ENCODE data around the gene CFAP61. TPM values are rescaled to one million over a fixed set of nuclear protein-coding genes. Genes with fewer than 3 reads are reported as not detected.

The CFAP61 gene
- total and polyA plus RNA-seq, 9 of the 15 experiments (the other 6 are each of a cell fraction or from before 2014, with no cell fraction given) = 0.11 TPM; not detected in 8

DNA sequence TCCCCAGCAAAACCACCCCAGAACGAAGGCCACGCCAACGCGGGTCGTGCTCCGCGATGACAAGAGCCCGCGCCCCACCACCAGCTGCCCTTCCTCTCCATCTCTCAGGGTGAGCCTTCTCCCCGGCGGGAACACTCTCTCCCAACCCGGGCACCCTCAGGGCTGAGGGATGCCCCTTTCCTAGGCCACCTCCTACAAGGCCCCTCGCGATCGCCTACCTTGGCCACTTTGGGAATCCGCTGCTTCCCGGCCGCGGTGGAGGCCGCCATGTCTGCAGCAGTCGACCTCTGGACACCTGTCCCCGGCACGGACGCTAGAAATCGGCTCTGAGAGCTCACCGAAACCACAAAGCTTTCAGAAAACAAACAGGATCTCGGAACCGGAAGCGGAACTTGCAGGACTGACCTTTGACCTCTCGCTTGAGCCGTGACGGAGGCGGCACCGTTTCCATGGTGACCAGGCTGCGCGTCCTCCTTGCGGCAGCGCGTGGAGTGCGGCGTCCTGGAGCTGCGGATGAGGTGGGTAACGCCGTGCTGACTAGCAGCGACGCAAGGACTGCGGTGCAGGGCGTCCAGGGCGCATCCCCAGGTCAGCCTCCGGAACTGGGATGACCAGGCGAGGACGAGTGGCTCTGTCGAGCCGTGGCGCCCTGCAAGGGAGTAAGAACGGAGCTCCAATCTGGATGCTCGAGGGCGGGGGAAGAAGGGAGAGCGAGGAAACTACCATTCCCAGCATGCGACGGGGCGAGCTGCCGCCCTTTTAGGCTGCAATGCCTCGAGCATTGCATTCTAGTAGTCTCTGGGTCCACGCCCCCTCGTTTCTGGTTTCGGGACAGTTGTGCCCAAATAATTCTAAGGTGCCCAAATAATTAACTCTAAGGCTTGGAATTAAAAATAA lies at the start of gene CFAP61, which contains the start of gene CRNKL1 (continued):
- TF ChIP-seq, protein P1, sequence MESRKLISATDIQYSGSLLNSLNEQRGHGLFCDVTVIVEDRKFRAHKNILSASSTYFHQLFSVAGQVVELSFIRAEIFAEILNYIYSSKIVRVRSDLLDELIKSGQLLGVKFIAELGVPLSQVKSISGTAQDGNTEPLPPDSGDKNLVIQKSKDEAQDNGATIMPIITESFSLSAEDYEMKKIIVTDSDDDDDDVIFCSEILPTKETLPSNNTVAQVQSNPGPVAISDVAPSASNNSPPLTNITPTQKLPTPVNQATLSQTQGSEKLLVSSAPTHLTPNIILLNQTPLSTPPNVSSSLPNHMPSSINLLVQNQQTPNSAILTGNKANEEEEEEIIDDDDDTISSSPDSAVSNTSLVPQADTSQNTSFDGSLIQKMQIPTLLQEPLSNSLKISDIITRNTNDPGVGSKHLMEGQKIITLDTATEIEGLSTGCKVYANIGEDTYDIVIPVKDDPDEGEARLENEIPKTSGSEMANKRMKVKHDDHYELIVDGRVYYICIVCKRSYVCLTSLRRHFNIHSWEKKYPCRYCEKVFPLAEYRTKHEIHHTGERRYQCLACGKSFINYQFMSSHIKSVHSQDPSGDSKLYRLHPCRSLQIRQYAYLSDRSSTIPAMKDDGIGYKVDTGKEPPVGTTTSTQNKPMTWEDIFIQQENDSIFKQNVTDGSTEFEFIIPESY (CRISPR knock-in tag; IDR thresholded peaks at IDR 0.05) = no peak
- TF ChIP-seq NELFE (IDR thresholded peaks at IDR 0.05; ENCODE audit: insufficient read depth, insufficient read length) (no peak), ZNF184 (CRISPR knock-in tag; IDR thresholded peaks at IDR 0.05) (no peak), NR2C1 (IDR thresholded peaks at IDR 0.05) (peak; percentile 97), NR2C1 (tag; IDR thresholded peaks at IDR 0.05) (peak; percentile 98), FOXJ3 (CRISPR knock-in tag; IDR thresholded peaks at IDR 0.05) (no peak), ZNF586 (CRISPR knock-in tag; conservative IDR thresholded peaks at IDR 0.05) (no peak), GTF2F1 (IDR thresholded peaks at IDR 0.05; ENCODE audit: low read depth, low read length) (no peak), ZBTB7A (IDR thresholded peaks at IDR 0.05; ENCODE audit: borderline replicate concordance, control insufficient read depth, low read depth, low read length) (no peak), ZNF239 (CRISPR knock-in tag; IDR thresholded peaks at IDR 0.05) (no peak)
- TF ChIP-seq, protein P2, sequence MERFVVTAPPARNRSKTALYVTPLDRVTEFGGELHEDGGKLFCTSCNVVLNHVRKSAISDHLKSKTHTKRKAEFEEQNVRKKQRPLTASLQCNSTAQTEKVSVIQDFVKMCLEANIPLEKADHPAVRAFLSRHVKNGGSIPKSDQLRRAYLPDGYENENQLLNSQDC (CRISPR knock-in tag; IDR thresholded peaks at IDR 0.05) = no peak
- TF ChIP-seq, protein P3, sequence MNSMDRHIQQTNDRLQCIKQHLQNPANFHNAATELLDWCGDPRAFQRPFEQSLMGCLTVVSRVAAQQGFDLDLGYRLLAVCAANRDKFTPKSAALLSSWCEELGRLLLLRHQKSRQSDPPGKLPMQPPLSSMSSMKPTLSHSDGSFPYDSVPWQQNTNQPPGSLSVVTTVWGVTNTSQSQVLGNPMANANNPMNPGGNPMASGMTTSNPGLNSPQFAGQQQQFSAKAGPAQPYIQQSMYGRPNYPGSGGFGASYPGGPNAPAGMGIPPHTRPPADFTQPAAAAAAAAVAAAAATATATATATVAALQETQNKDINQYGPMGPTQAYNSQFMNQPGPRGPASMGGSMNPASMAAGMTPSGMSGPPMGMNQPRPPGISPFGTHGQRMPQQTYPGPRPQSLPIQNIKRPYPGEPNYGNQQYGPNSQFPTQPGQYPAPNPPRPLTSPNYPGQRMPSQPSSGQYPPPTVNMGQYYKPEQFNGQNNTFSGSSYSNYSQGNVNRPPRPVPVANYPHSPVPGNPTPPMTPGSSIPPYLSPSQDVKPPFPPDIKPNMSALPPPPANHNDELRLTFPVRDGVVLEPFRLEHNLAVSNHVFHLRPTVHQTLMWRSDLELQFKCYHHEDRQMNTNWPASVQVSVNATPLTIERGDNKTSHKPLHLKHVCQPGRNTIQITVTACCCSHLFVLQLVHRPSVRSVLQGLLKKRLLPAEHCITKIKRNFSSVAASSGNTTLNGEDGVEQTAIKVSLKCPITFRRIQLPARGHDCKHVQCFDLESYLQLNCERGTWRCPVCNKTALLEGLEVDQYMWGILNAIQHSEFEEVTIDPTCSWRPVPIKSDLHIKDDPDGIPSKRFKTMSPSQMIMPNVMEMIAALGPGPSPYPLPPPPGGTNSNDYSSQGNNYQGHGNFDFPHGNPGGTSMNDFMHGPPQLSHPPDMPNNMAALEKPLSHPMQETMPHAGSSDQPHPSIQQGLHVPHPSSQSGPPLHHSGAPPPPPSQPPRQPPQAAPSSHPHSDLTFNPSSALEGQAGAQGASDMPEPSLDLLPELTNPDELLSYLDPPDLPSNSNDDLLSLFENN (IDR thresholded peaks at IDR 0.05; ENCODE audit: low read depth in 2 of 2, low read length in 2 of 2) = no peak
- TF ChIP-seq, protein P4, sequence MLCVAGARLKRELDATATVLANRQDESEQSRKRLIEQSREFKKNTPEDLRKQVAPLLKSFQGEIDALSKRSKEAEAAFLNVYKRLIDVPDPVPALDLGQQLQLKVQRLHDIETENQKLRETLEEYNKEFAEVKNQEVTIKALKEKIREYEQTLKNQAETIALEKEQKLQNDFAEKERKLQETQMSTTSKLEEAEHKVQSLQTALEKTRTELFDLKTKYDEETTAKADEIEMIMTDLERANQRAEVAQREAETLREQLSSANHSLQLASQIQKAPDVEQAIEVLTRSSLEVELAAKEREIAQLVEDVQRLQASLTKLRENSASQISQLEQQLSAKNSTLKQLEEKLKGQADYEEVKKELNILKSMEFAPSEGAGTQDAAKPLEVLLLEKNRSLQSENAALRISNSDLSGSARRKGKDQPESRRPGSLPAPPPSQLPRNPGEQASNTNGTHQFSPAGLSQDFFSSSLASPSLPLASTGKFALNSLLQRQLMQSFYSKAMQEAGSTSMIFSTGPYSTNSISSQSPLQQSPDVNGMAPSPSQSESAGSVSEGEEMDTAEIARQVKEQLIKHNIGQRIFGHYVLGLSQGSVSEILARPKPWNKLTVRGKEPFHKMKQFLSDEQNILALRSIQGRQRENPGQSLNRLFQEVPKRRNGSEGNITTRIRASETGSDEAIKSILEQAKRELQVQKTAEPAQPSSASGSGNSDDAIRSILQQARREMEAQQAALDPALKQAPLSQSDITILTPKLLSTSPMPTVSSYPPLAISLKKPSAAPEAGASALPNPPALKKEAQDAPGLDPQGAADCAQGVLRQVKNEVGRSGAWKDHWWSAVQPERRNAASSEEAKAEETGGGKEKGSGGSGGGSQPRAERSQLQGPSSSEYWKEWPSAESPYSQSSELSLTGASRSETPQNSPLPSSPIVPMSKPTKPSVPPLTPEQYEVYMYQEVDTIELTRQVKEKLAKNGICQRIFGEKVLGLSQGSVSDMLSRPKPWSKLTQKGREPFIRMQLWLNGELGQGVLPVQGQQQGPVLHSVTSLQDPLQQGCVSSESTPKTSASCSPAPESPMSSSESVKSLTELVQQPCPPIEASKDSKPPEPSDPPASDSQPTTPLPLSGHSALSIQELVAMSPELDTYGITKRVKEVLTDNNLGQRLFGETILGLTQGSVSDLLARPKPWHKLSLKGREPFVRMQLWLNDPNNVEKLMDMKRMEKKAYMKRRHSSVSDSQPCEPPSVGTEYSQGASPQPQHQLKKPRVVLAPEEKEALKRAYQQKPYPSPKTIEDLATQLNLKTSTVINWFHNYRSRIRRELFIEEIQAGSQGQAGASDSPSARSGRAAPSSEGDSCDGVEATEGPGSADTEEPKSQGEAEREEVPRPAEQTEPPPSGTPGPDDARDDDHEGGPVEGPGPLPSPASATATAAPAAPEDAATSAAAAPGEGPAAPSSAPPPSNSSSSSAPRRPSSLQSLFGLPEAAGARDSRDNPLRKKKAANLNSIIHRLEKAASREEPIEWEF (CRISPR knock-in tag; IDR thresholded peaks at IDR 0.05) = no peak
